HG03039 (cell line): ENCODE data around the gene TIMM44.
"Not testable (repeated sequence)": the region's sequence is repeated elsewhere in the genome, so short reads cannot be mapped to it uniquely, and the experiment has no call there.

Experiments
- ATAC-seq: cut with Tn5 transposase; IDR thresholded peaks from one replicate; pipeline ENCODE4 v1.9.1; 2021; ENCODE audit warnings: mild to moderate bottlenecking, moderate library complexity; ENCODE audit not compliant: unreplicated experiment

TIMM44 gene

GRCh38 chr19:7953060-7953459 is 9.6 kb upstream of the TIMM44 start:
- ATAC-seq: no peak

GRCh38 chr19:7947939-7948338 is 4.5 kb upstream of the TIMM44 start:
- no peak for ATAC-seq

GRCh38 chr19:7944177-7944761 is 803 bp upstream of the TIMM44 start:
- ATAC-seq: peak; percentile 29

- ATAC-seq: peak; percentile 9
Measured at GRCh38 chr19:7942981-7943443, 454 bp downstream of the TIMM44 start.

- ATAC-seq: no peak
Measured at GRCh38 chr19:7941895-7942596, 1.4 kb downstream of the TIMM44 start.

GRCh38 chr19:7940841-7941240 is 2.6 kb downstream of the TIMM44 start:
- no peak for ATAC-seq

- no peak for ATAC-seq
Measured at GRCh38 chr19:7934766-7935165, 8.7 kb downstream of the TIMM44 start.

GRCh38 chr19:7933828-7934725 is 9.4 kb downstream of the TIMM44 start:
- ATAC-seq: no peak

- no peak for ATAC-seq
Measured at GRCh38 chr19:7933411-7933810, 10.1 kb downstream of the TIMM44 start.

- no peak for ATAC-seq
Measured at GRCh38 chr19:7932930-7933300, 10.6 kb downstream of the TIMM44 start.

GRCh38 chr19:7932276-7932929 is 11.1 kb downstream of the TIMM44 start:
- ATAC-seq: no peak

GRCh38 chr19:7931221-7932061 is 12.0 kb downstream of the TIMM44 start:
- no peak for ATAC-seq

- no peak for ATAC-seq
Measured at GRCh38 chr19:7930765-7931164, 12.7 kb downstream of the TIMM44 start.

- not testable (repeated sequence) for ATAC-seq
Measured at GRCh38 chr19:7930030-7930429, 13.4 kb downstream of the TIMM44 start.

GRCh38 chr19:7928741-7929701 is 14.4 kb downstream of the TIMM44 start:
- ATAC-seq: no peak

GRCh38 chr19:7928334-7928706 is 15.1 kb downstream of the TIMM44 start:
- no peak for ATAC-seq

GRCh38 chr19:7927605-7928333 is 15.7 kb downstream of the TIMM44 start:
- no peak for ATAC-seq
